Karpas-422 (cell line): ENCODE measurements around the gene SLCO3A1. TPM values are rescaled to one million over a fixed set of nuclear protein-coding genes. Genes with fewer than 3 reads are reported as not detected.

Experiments used
- DNase-seq: peaks from one replicate; pipeline ENCODE4 v3.0.0-alpha.2; 2015
- H2AFZ ChIP-seq: fragments of 200-600 bp; sonication (generic); 2 replicates; pipeline ENCODE4 v1.6.1; 2014; ENCODE audit warnings: antibody characterized with exemption, low read length, mixed read lengths
- H3K27ac ChIP-seq: fragments of 200-600 bp; sonication (generic); 2 replicates; pipeline ENCODE4 v1.5.1; 2014; ENCODE audit warnings: mild to moderate bottlenecking, low read length, moderate library complexity
- H3K27me3 ChIP-seq: fragments of 200-600 bp; sonication (generic); 2 replicates; pipeline ENCODE4 v1.6.1; 2014; ENCODE audit warnings: low read length, mixed read lengths
- H3K36me3 ChIP-seq: fragments of 200-600 bp; sonication (generic); 2 replicates; pipeline ENCODE4 v1.6.1; 2014; ENCODE audit warnings: low read length, mixed read lengths; ENCODE audit not compliant: insufficient read depth
- H3K4me1 ChIP-seq: fragments of 200-600 bp; sonication (generic); 2 replicates; pipeline ENCODE4 v1.6.1; 2014; ENCODE audit warnings: mild to moderate bottlenecking, low read length, mixed read lengths
- H3K4me2 ChIP-seq: fragments of 200-600 bp; sonication (generic); 2 replicates; pipeline ENCODE4 v1.6.1; 2014; ENCODE audit warnings: low read length, low read depth, mild to moderate bottlenecking; ENCODE audit not compliant: poor library complexity, severe bottlenecking
- H3K4me3 ChIP-seq: fragments of 200-600 bp; sonication (generic); 2 replicates; pipeline ENCODE4 v1.5.1; 2014; ENCODE audit warnings: mild to moderate bottlenecking, antibody characterized with exemption, low read length, mixed read lengths
- H3K79me2 ChIP-seq: fragments of 200-600 bp; sonication (generic); 2 replicates; pipeline ENCODE4 v1.6.1; 2014; ENCODE audit warnings: mild to moderate bottlenecking, low read length, mixed read lengths
- H3K9ac ChIP-seq: fragments of 200-600 bp; sonication (generic); 2 replicates; pipeline ENCODE4 v1.6.0; 2014; ENCODE audit warnings: low read length
- H3K9me2 ChIP-seq: fragments of 200-600 bp; sonication (generic), shearing (Covaris generic); replicated peaks from 2 replicates; pipeline ENCODE4 v1.6.0; 2014; ENCODE audit warnings: mild to moderate bottlenecking, low read length, moderate library complexity; ENCODE audit not compliant: insufficient read depth
- H3K9me3 ChIP-seq: fragments of 300-700, 200-600 bp; sonication (generic); 2 replicates; pipeline ENCODE4 v1.6.1; 2014; ENCODE audit warnings: low read length, mixed read lengths
- H4K20me1 ChIP-seq: fragments of 200-600 bp; sonication (generic); 2 replicates; pipeline ENCODE4 v1.6.1; 2014; ENCODE audit warnings: mild to moderate bottlenecking, antibody characterized with exemption, low read length, low read depth; ENCODE audit not compliant: insufficient read depth
- total RNA-seq: library from RNA; depleted of rRNA; stranded (reverse); fragments of >200 nt; shearing (Covaris generic); gene quantifications from 2 replicates; pipeline ENCODE4 v1.2.3, GENCODE V29; 2014; ENCODE audit warnings: low replicate concordance

Gene SLCO3A1
- total RNA-seq, 1 experiment from 2014 or later = 36.2 TPM

DNA sequence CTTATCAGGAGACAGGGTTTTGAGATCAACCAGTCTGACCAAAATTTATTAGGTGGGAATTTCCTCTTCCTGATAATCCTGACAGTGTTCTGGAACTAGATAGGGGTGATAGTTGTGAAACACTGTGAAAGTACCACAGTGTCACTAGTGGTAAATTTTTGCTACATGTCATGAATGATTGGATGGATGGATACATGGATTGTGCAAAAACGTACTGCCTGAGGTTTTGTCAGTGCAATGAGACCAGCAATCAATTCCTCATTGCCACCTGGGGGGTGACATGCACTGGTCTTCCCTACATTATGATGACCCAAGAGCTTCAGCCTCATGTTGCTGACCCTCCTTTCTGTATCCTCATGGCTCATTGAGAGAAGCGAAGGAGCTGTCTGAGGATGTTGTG lies 123.5 kb downstream of the SLCO3A1 start:
- no peak overlapping the region for H3K27ac ChIP-seq
- no peak for DNase-seq
- no peak overlapping the region for H2AFZ ChIP-seq
- no peaks in the 10 kb centered on the region for H3K9me3 ChIP-seq
- no peaks in the 10 kb centered on the region for H3K9me2 ChIP-seq
- no peaks in the 10 kb centered on the region for H3K36me3 ChIP-seq
- H3K27me3 ChIP-seq = no peaks in the 10 kb centered on the region
- H3K4me1 ChIP-seq = peaks cover 47% of the 10 kb centered on the region
- peaks cover 41% of the 10 kb centered on the region for H4K20me1 ChIP-seq
- no peak overlapping the region for H3K4me2 ChIP-seq
- H3K9ac ChIP-seq = no peak overlapping the region
- peaks cover 99% of the 10 kb centered on the region for H3K79me2 ChIP-seq
- H3K4me3 ChIP-seq = no peak overlapping the region

DNA sequence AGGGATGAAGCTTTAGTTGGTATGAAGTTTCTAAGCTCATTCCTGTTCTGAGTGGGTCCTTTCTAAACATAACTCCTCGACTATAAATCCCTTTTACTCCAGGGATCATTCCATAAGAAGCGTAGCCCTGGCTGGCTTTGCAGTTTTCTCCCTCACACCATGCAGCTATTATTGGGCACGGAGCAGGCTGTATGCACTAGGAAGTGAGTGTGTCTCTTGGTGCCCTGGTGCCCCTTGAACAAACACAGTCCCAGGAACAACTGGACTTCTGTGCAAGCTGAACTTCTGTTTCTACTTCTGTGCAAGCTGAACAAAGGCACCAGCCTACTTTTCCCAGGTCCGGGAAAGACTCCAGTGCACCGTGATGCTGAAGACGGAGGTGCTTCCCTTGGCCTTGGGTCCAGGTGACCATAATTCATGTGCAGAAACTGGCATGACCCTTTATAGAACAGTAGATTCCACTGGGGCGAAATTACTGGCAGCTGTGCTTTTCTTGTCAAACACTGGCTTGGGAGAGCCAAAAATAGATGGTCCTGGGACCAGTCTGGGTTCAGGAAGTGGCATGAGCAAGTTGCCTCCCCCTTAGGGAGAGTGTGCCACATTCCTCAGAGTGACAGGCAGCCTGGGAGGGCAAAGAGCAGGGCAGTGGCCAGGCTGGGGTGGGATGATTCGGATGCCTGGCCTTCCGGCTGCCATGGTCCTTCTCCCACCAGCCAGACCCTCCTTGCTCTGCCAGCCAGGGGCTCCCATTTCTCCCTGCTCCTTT lies 127.2 kb downstream of the SLCO3A1 start:
- peaks cover 99% of the 10 kb centered on the region for H3K79me2 ChIP-seq
- no peak overlapping the region for H3K4me2 ChIP-seq
- no peak for DNase-seq
- H2AFZ ChIP-seq = no peak overlapping the region
- peaks cover 18% of the 10 kb centered on the region for H3K4me1 ChIP-seq
- peaks cover 35% of the 10 kb centered on the region for H4K20me1 ChIP-seq
- no peak overlapping the region for H3K27ac ChIP-seq
- no peaks in the 10 kb centered on the region for H3K36me3 ChIP-seq
- no peak overlapping the region for H3K9ac ChIP-seq
- H3K9me3 ChIP-seq = no peaks in the 10 kb centered on the region
- H3K4me3 ChIP-seq = no peak overlapping the region
- H3K27me3 ChIP-seq = no peaks in the 10 kb centered on the region
- no peaks in the 10 kb centered on the region for H3K9me2 ChIP-seq

DNA sequence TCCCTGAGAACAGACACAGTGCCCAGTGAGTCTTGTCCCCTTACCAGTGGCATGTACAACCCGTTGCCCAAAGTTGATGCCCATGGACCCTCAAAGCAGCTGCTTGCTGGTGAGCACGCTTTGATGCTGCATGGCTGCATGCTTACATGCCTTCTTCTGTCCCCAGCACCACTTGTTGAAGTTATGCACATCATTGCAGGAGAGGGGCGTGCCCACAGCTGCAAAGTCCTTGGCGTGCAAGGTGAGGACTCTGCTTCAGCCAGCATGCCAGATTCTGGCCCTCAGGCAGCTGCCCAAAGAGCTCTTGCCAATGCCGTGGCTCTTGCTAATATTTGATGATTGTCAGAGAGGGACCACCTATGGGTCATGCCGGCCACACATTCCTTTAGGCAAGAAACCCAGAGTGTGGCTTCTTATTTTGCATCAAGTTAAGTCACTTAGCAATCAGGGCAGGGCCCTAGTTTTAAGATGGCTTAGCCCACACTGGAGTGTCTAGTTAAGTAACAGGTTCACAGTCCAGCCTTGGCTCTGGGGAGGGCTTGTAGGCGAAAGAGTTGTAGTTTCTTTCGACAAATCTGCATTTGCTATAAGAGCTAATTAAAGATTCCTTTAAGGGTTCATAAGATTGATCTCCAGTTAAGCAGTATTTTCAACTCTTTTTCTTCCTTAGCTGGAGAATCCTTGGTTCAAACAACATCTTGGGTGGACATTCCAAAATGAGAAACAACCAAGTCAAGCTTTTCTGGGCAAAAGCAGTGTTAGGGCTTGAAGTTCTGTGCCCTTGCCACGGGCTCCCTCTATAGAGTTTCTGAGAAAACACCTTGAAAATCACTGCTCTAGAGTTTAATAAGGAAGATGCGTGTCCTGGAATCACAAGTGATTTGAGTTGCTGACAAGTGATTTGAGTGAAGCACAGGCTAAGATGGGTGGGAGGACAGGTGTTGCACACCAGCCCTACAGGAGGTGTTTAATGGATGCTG lies 128.6 kb downstream of the SLCO3A1 start:
- Histone ChIP-seq H3K9me3 (no peaks in the 10 kb centered on the region), H3K79me2 (peaks cover 99% of the 10 kb centered on the region), H2AFZ (no peak overlapping the region), H3K36me3 (no peaks in the 10 kb centered on the region), H4K20me1 (peaks cover 35% of the 10 kb centered on the region), H3K27ac (no peak overlapping the region), H3K9me2 (no peaks in the 10 kb centered on the region), H3K4me2 (no peak overlapping the region), H3K27me3 (no peaks in the 10 kb centered on the region), H3K9ac (no peak overlapping the region), H3K4me3 (no peak overlapping the region), H3K4me1 (peaks cover 19% of the 10 kb centered on the region)
- DNase-seq = no peak

DNA sequence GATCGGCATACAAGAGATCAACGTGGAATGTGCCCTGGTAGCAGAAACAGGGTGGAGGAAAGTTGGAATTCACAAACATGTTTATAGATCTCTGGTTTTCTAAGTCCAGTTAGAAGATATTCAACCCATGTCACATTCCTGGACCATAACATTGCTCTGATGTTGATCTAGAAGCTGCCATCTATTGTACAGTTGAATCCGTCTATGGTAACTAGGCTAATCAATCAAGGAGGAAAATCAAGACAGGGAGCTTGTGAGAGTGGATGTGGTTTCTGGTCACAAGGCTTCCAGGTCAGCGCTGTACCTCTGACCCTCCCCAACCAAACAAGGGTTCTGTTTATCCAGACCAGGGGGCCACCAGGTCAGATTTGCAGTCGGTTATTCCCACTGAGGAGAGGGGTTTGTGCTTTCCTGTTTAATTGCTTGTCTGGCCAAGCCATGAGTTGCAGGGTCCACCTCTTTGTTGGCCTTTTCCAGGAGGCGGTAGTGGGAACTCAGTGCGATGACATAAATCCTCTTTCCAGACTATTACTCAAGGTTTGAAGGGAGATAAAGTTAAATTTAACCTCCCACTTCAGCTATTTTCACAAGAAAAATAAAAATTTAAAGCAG lies 130.3 kb downstream of the SLCO3A1 start:
- H3K9ac ChIP-seq = no peak overlapping the region
- no peaks in the 10 kb centered on the region for H3K36me3 ChIP-seq
- no peak overlapping the region for H3K27ac ChIP-seq
- no peak for DNase-seq
- no peak overlapping the region for H3K4me3 ChIP-seq
- H4K20me1 ChIP-seq = peaks cover 33% of the 10 kb centered on the region; the same call in 1 of the 2 replicates
- no peaks in the 10 kb centered on the region for H3K9me3 ChIP-seq
- H3K4me2 ChIP-seq = no peak overlapping the region
- H3K27me3 ChIP-seq = no peaks in the 10 kb centered on the region
- no peaks in the 10 kb centered on the region for H3K9me2 ChIP-seq
- H3K79me2 ChIP-seq = peaks cover 99% of the 10 kb centered on the region
- H2AFZ ChIP-seq = no peak overlapping the region
- peaks cover 18% of the 10 kb centered on the region for H3K4me1 ChIP-seq

DNA sequence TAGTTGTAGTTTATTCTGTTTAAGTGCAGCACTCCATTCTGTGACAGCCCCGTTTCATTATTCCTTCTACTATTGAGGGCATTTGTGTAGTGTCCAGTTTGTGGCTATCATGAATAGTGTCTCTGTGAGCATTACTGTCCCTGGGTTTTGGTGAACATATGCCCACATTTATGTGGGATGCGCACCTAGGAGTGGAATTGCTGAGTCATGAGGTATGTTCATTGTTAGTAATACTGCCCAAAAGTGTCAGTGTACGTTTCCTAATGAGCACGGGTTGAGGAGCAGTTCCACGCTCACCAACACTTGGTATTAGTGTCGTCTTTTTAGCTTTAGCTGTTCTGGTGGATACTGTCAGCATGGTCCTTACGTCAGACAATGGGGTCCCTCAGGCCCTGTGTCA lies 131.8 kb downstream of the SLCO3A1 start:
- Histone ChIP-seq H3K9ac (no peak overlapping the region), H3K4me1 (peaks cover 26% of the 10 kb centered on the region), H3K9me2 (no peaks in the 10 kb centered on the region), H3K36me3 (no peaks in the 10 kb centered on the region), H2AFZ (no peak overlapping the region), H3K9me3 (no peaks in the 10 kb centered on the region), H3K4me2 (no peak overlapping the region), H3K27me3 (no peaks in the 10 kb centered on the region), H4K20me1 (peaks cover 30% of the 10 kb centered on the region; the same call in 1 of the 2 replicates), H3K27ac (no peak overlapping the region), H3K79me2 (peaks cover 99% of the 10 kb centered on the region), H3K4me3 (no peak overlapping the region)
- no peak for DNase-seq

DNA sequence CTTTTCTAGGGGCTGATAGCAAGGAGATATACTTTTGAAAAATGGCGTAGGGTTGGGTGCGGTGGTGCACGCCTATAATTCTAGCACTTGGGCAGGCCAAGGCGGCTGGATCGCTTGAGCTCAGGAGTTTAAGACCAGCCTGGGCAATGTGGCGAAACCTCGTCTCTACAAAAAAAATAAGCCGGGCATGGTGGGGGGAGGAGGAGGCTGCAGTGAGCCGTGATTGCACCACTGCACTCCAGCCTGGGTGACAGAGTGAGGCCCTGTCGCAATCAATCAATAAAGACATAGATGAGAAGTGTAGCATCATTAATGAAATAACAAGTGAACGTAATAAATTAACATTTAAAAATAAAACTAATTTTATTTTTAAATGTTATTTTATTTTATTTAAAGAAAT lies 134.6 kb downstream of the SLCO3A1 start:
- Histone ChIP-seq H3K9me2 (no peaks in the 10 kb centered on the region), H3K79me2 (peaks cover 99% of the 10 kb centered on the region), H3K27ac (no peak overlapping the region), H2AFZ (no peak overlapping the region), H3K4me1 (peaks cover 34% of the 10 kb centered on the region), H3K4me3 (no peak overlapping the region), H3K27me3 (no peaks in the 10 kb centered on the region), H3K9ac (no peak overlapping the region), H3K9me3 (no peaks in the 10 kb centered on the region), H3K4me2 (no peak overlapping the region), H4K20me1 (peaks cover 21% of the 10 kb centered on the region; the same call in 1 of the 2 replicates), H3K36me3 (no peaks in the 10 kb centered on the region)
- no peak for DNase-seq

DNA sequence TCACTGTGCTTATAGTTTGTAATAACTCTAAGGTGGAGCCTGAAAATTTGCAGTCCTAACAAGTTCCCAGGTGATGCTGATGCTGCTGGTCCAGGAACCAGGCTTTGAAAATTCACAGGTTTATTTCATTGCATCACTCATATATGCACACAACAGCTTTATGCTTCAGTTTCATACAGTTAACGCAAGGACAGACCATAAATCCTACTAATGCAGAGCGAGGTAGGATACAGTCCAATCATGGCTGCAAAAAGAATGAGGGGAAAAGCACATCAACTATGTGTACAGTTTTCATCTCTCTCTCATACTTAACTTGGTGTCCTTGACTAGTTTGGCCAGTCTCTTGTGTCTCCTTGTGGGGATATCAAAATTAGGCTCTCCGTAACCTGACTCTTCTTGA lies 135.1 kb downstream of the SLCO3A1 start:
- Histone ChIP-seq H3K9me3 (no peaks in the 10 kb centered on the region), H3K9me2 (no peaks in the 10 kb centered on the region), H3K27me3 (no peaks in the 10 kb centered on the region), H3K9ac (no peak overlapping the region), H3K27ac (no peak overlapping the region), H3K36me3 (no peaks in the 10 kb centered on the region), H3K4me2 (no peak overlapping the region), H3K4me1 (peaks cover 36% of the 10 kb centered on the region), H3K4me3 (no peak overlapping the region), H2AFZ (no peak overlapping the region), H3K79me2 (peaks cover 99% of the 10 kb centered on the region), H4K20me1 (peaks cover 18% of the 10 kb centered on the region; the same call in 1 of the 2 replicates)
- DNase-seq = no peak

DNA sequence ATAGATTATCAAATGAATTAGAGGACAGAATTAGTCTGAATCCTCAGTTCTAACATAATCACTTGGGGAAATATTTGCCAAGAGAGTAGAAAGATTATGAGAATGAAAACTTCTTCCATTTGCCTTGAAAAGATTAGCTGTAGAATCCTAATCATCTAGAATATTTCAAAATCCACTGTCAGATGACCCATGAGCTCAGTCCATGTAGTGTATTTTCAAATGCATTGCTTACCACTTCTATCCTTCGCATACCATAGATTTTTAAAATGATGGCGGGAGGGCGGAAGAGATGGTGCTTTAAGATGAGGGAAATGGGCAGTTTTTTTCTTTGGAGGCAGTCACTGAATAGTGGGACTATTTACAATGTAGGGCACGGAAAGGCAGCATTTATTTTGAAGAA lies 136.3 kb downstream of the SLCO3A1 start:
- Histone ChIP-seq H3K27ac (no peak overlapping the region), H3K9ac (no peak overlapping the region), H4K20me1 (peaks cover 14% of the 10 kb centered on the region; the same call in 1 of the 2 replicates), H3K4me2 (no peak overlapping the region), H3K4me3 (no peak overlapping the region), H2AFZ (no peak overlapping the region), H3K9me3 (no peaks in the 10 kb centered on the region), H3K27me3 (no peaks in the 10 kb centered on the region), H3K9me2 (no peaks in the 10 kb centered on the region), H3K36me3 (no peaks in the 10 kb centered on the region), H3K79me2 (peaks cover 99% of the 10 kb centered on the region), H3K4me1 (peaks cover 36% of the 10 kb centered on the region)
- no peak for DNase-seq
